Activated CD8-positive, alpha-beta T cell treated with anti-CD3 and anti-CD28 coated beads for 36 hours (primary cell): ENCODE results near the gene RGL2. TPM values are rescaled to one million over a fixed set of nuclear protein-coding genes. Genes with fewer than 3 reads are reported as not detected.
A peak's percentile ranks its signal among the peaks of the same experiment; 100 is the strongest.

Source experiments
- ATAC-seq: fragments of 200-7000 bp; cut with Tn5 transposase; one replicate; pipeline ENCODE4 v1.10.0; 2021; ENCODE audit warnings: mild to moderate bottlenecking, moderate library complexity
- CTCF ChIA-PET: fragments of 350-600 bp; sonication (Branson Sonifier 250); formaldehyde crosslinking; loops from one replicate; lab custom pipeline; 2021; ENCODE audit warnings: antibody characterized with exemption; lab: Charles Lee
- POLR2A ChIA-PET: fragments of 350-600 bp; sonication (Branson Sonifier 250); formaldehyde crosslinking; loops from one replicate; lab custom pipeline; 2021; ENCODE audit warnings: antibody characterized with exemption; lab: Charles Lee
- DNase-seq: peaks from one replicate; pipeline ENCODE4 v3.0.0-alpha.2; 2020
- H3K27ac Mint-ChIP-seq: one replicate; pipeline ENCODE4 v1.8.0; 2021; ENCODE audit warnings: mild to moderate bottlenecking, mixed read lengths
- H3K27me3 Mint-ChIP-seq: one replicate; pipeline ENCODE4 v1.8.0; 2021; ENCODE audit warnings: mixed read lengths
- H3K36me3 Mint-ChIP-seq: one replicate; pipeline ENCODE4 v1.8.0; 2021; ENCODE audit warnings: low read depth, mixed read lengths
- H3K4me1 Mint-ChIP-seq: one replicate; pipeline ENCODE4 v1.8.0; 2021; ENCODE audit warnings: low read depth, mixed read lengths
- H3K4me3 Mint-ChIP-seq: one replicate; pipeline ENCODE4 v1.8.0; 2021; ENCODE audit warnings: mild to moderate bottlenecking, moderate library complexity, mixed read lengths
- H3K9me3 Mint-ChIP-seq: one replicate; pipeline ENCODE4 v1.8.0; 2021; ENCODE audit warnings: mixed read lengths
- CTCF ChIP-seq: fragments of 200-600 bp; IDR thresholded peaks from one replicate; pipeline ENCODE4 v1.8.0; 2022; ENCODE audit warnings: antibody characterized with exemption, mild to moderate bottlenecking
- intact Hi-C: fragments of 100-400 bp; cut with micrococcal nuclease; formaldehyde crosslinking; loops from one replicate; pipeline ENCODE4 v1.10.0; 2022
- total RNA-seq, 2 experiments: library from RNA; stranded (reverse); gene quantifications; one replicate each; pipeline ENCODE4 v1.2.3, GENCODE V29; 2021

The RGL2 gene
- total RNA-seq, 2 experiments from 2014 or later, result 24.2 to 24.3 TPM

DNA sequence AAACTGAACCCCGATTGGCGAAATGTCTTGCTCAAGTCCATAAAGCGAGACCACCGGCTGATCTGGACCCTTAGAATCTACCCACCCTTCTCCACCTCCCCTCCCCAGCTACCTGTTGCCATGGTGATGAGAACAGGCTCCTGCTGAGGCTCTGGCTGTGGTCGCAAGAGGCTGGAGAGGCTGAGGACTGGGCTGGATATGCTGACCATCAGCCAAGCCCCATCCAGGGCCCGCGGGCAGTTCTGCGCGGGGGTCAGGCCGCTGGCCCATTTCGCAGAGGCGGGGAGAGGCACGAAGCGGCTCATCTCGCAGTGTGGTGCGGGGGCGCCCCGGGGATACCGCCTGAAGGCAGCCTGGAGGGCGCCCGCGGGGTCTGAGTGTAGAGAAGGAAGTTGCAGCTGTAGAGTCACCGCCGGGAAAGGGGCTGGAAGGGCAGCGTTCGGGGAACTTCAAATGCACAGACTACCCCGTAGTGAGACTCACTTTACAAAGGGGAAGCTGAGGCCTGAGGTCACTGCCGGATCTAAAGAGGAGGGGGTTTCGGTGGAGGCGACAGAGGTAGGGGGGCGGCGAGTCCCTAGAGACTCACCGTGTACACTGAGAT lies 14.5 kb upstream of the RGL2 start:
- H3K4me3 Mint-ChIP-seq, result peak overlapping the region; percentile 97
- peaks cover 54% of the 10 kb centered on the region for H3K4me1 Mint-ChIP-seq
- intact Hi-C loops, result no loop called here
- H3K27ac Mint-ChIP-seq, result peak overlapping the region; percentile 95
- ChIA-PET CTCF (interaction anchor here (0.6 to 4.1 kb wide), 6 partner anchors 12 to 249 kb away, joined by 3 to 18 read pairs (median 6); partner anchors contain the start of genes B3GALT4, RGL2, RPS18 and VPS52), POLR2A (interaction anchor here (0.7 to 8.3 kb wide), 13 partner anchors 8 to 308 kb away, joined by 3 to 102 read pairs (median 6); partner anchors contain the start of genes B3GALT4, ITPR3, PFDN6 and RGL2)
- DNase-seq (peak; percentile 81), ATAC-seq (peak; percentile 7)
- H3K36me3 Mint-ChIP-seq, result peaks cover 47% of the 10 kb centered on the region
- H3K9me3 Mint-ChIP-seq, result no peaks in the 10 kb centered on the region
- TF ChIP-seq CTCF, result no peak
- no peaks in the 10 kb centered on the region for H3K27me3 Mint-ChIP-seq

- ChIA-PET POLR2A (interaction anchor here (0.8 to 8.3 kb wide), 11 partner anchors 8 to 309 kb away, joined by 3 to 102 read pairs (median 7); partner anchors contain the start of genes B3GALT4, ITPR3, PFDN6 and RGL2), CTCF (interaction anchor here (0.8 to 4.1 kb wide), 8 partner anchors 11 to 41 kb away, joined by 3 to 18 read pairs (median 4); partner anchors contain the start of genes B3GALT4, RGL2, RPS18 and VPS52)
- intact Hi-C loops, result no loop called here
- Mint-ChIP-seq H3K36me3 (peaks cover 48% of the 10 kb centered on the region), H3K9me3 (no peaks in the 10 kb centered on the region), H3K4me1 (peaks cover 56% of the 10 kb centered on the region), H3K27ac (peak overlapping the region; percentile 95), H3K4me3 (peak overlapping the region; percentile 97), H3K27me3 (no peaks in the 10 kb centered on the region)
- no peak for TF ChIP-seq CTCF
- peak; percentile 93 for DNase-seq
- ATAC-seq, result peak; percentile 25
Observed at GRCh38 chr6:33312361-33313104, 13.8 kb upstream of the RGL2 start.

DNA sequence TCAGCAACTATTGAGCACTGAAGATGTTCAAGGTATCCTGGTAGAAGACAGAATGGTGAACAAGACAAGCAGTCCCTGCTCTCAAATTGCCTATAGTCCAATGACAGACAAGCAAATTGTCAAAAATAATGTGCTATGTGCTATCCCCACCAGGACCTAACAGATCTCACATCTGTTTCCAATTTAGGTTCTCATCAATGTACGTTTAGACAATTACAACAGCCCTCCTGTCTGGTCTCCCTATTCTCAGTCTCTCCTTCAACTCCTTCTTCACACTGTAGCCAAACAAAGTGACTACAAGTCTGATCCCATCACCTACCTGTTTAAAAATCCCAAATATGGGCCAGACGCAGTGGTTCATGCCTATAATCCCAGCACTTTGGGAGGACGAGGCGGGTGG lies 7.6 kb upstream of the RGL2 start:
- ChIA-PET POLR2A (interaction anchor here (8.3 kb wide), 1 partner anchor 7 kb away, joined by 102 read pairs; the partner anchor contains the start of gene RGL2), CTCF (no interaction called here)
- Mint-ChIP-seq H3K4me1 (peaks cover 43% of the 10 kb centered on the region), H3K36me3 (peaks cover 48% of the 10 kb centered on the region), H3K4me3 (no peak overlapping the region), H3K9me3 (no peaks in the 10 kb centered on the region), H3K27me3 (no peaks in the 10 kb centered on the region), H3K27ac (peak overlapping the region; percentile 11)
- TF ChIP-seq CTCF, result no peak
- DNase-seq (no peak), ATAC-seq (no peak)
- intact Hi-C loops, result no loop called here

DNA sequence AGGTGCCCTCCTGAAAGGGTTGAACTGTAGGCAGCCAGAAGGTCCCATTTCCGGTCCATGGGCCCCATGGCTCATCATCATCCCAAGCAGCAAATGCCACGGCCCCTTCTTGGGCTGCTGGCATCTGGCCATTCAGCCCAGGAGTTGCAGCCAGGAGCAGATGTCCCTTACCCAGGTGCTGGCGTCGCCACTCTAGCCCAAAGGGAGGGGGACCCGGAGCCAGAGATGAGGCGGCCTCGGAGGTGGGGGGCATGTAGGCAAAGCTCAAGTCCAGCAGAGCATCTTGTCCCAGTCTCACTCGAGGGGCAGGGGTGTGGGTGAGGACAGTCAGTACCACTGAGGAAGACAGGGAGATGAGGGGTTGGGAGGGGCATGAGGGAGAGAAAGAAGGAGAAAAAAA lies 6.3 kb upstream of the RGL2 start:
- Mint-ChIP-seq H3K9me3 (no peaks in the 10 kb centered on the region), H3K4me3 (no peak overlapping the region), H3K36me3 (peaks cover 52% of the 10 kb centered on the region), H3K27ac (peak overlapping the region; percentile 65), H3K27me3 (no peaks in the 10 kb centered on the region), H3K4me1 (peaks cover 45% of the 10 kb centered on the region)
- intact Hi-C loops, result no loop called here
- CTCF ChIA-PET, result no interaction called here
- ATAC-seq, result no peak
- POLR2A ChIA-PET, result interaction anchor here (1.0 to 2.5 kb wide), 4 partner anchors 8 to 33 kb away, joined by 3 to 15 read pairs (median 6); partner anchors contain the start of genes RPS18 and VPS52
- no peak for DNase-seq
- no peak for TF ChIP-seq CTCF
